Fibroblast of skin of abdomen (primary cell): Measurements from ENCODE around the gene FSTL4.

Experiments
- DNase-seq: peaks from one replicate; pipeline ENCODE4 v3.0.0-alpha.2; 2013

The FSTL4 gene

GRCh38 chr5:133610489-133611356 lies 1.6 kb downstream of the FSTL4 start:
- peak; percentile 4 for DNase-seq

GRCh38 chr5:133607451-133607850 lies 4.9 kb downstream of the FSTL4 start:
- DNase-seq: no peak

GRCh38 chr5:133606835-133607234 lies 5.5 kb downstream of the FSTL4 start:
- DNase-seq: no peak

- no peak for DNase-seq
These were observed 7.0 kb downstream of the FSTL4 start for GRCh38 chr5:133605323-133605722.

- no peak for DNase-seq
These were observed 8.6 kb downstream of the FSTL4 start for GRCh38 chr5:133603711-133604110.

- no peak for DNase-seq
These were observed 9.4 kb downstream of the FSTL4 start for GRCh38 chr5:133602835-133603380.

- DNase-seq: no peak
These were observed 12.7 kb downstream of the FSTL4 start for GRCh38 chr5:133599600-133599999.

GRCh38 chr5:133599044-133599443 lies 13.3 kb downstream of the FSTL4 start:
- DNase-seq: no peak

GRCh38 chr5:133596049-133596448 lies 16.3 kb downstream of the FSTL4 start:
- DNase-seq: no peak

GRCh38 chr5:133595465-133595864 lies 16.9 kb downstream of the FSTL4 start:
- no peak for DNase-seq

- no peak for DNase-seq
These were observed 23.1 kb downstream of the FSTL4 start for GRCh38 chr5:133589286-133589685.

- no peak for DNase-seq
These were observed 29.4 kb downstream of the FSTL4 start for GRCh38 chr5:133582971-133583370.

GRCh38 chr5:133581918-133582317 lies 30.4 kb downstream of the FSTL4 start:
- no peak for DNase-seq

GRCh38 chr5:133581348-133581747 lies 31.0 kb downstream of the FSTL4 start:
- no peak for DNase-seq

GRCh38 chr5:133580618-133581017 lies 31.7 kb downstream of the FSTL4 start:
- DNase-seq: no peak

- DNase-seq: no peak
These were observed 32.6 kb downstream of the FSTL4 start for GRCh38 chr5:133579766-133580165.

GRCh38 chr5:133569347-133569746 lies 43.0 kb downstream of the FSTL4 start:
- DNase-seq: no peak

GRCh38 chr5:133565993-133566392 lies 46.3 kb downstream of the FSTL4 start:
- peak; percentile 10 for DNase-seq

GRCh38 chr5:133564921-133565565 lies 47.3 kb downstream of the FSTL4 start:
- DNase-seq: no peak

- DNase-seq: no peak
These were observed 49.8 kb downstream of the FSTL4 start for GRCh38 chr5:133562554-133562953.

GRCh38 chr5:133559960-133560359 lies 52.4 kb downstream of the FSTL4 start:
- DNase-seq: no peak

- DNase-seq: no peak
These were observed 55.8 kb downstream of the FSTL4 start for GRCh38 chr5:133556551-133556950.

GRCh38 chr5:133554279-133554678 lies 58.1 kb downstream of the FSTL4 start:
- DNase-seq: no peak
